GM19240 (cell line): ENCODE measurements around the gene LURAP1L.
"Not testable (repeated sequence)": the region's sequence is repeated elsewhere in the genome, so short reads cannot be mapped to it uniquely, and the experiment has no call there.

ENCODE experiments used
- DNase-seq: peaks from one replicate; pipeline ENCODE4 v3.0.0; 2011; ENCODE audit warnings: low spot score; ENCODE audit not compliant: insufficient read length

Gene LURAP1L

DNA sequence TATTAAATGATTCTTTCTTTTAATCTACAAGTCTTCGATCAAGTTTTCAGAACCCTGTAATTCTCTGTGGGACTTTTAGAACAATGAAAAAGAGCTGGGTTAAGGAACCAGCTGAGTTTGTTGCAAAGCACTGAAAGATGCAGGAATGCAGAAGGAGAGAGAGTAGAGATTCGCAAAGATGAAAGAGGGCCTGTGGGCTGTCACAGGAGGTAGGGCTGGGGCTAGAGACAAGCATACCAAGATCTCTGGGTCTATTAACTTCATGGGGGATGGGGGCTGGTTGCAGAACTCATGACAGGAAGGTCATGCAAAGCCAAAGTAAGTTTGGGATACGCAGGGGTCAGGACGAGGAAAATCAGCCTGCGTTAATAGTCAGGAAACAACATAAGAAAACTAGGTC, 81.8 kb downstream of the LURAP1L start:
- DNase-seq = no peak

DNA sequence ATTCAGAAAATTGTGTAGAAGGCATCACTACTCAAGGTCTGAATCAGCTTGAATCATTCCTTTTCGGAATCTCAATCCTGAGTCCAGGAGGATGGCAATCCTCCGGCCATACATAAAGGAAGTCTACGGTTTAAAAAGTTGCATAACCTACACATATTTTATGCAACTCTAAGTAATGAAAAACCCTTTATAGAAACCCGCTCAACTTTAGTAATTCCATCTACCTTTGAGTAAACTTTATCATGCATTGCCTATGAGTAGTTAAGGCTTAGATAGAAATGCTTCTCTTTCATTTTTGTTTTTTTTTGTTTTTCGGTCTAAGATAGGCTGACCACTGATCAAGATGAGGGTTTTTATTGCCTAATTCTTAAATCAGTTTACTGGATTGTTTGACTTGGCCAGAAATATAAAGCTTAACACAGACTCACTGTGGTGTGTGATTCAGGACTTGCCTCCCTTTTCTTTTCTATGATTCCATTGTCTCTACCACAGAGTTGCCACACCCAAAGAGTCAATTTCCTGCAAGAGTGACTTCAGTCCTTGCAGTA, 85.0 kb downstream of the LURAP1L start:
- DNase-seq = no peak

DNA sequence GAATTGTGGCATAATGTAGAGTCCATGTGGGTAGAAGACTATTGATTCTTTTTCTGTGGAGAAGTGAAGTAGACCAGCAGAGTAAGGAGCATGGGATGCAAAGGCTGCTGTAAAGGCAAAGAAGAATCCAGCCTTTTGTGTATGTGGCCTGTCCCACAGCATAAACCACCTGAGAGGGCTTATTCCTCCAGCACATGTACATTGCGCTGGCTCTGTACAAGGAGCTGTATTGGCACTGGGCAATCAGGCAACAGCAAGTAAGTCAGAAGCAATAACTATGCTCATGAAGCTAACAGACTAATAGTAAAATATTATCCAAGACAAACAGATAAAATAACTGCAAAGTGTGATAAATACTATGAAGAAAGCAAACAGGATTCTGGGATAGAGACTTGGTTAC, 86.2 kb downstream of the LURAP1L start:
- DNase-seq = no peak

GRCh38 chr9:12862611-12863410, 88.0 kb downstream of the LURAP1L start:
- DNase-seq = no peak

GRCh38 chr9:12863618-12864017, 88.8 kb downstream of the LURAP1L start:
- DNase-seq = no peak

GRCh38 chr9:12865380-12865779, 90.6 kb downstream of the LURAP1L start:
- DNase-seq = not testable (repeated sequence)
